ENCODE results near the gene NOP14.
"Not testable (repeated sequence)": the region's sequence is repeated elsewhere in the genome, so short reads cannot be mapped to it uniquely, and the experiment has no call there.

The NOP14 gene

DNA sequence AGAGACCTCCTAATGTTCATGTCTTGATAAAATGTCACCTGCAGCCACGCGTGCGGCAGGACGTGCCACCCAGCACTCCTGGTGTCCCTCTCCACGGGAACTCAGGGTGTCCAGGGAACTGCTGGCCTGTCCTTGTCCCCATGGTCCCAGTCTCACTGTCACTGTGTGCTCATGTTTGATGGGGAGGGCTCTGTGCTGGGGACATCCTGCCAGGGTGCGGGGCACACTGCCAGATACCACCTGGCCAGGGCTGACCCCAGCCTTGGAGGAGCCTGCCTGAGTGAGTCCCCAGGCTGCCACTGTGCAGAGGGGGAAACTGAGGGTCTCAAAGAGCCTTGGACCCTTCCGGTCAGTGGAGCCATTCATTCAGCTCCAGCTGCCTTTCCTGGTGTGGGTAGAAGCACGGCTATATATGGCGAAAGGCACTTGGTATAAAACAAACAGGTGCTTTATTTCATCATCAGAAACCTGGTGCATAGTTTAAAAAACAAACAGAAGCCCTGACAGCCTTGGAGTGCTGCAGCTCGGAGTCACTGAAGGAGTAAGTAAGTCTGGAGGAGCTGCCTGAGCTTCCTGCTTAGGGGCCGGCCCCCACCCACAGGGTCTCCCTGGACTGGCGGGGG is 33.0 kb downstream of the NOP14 start:
- DNase-seq, result no peak

DNA sequence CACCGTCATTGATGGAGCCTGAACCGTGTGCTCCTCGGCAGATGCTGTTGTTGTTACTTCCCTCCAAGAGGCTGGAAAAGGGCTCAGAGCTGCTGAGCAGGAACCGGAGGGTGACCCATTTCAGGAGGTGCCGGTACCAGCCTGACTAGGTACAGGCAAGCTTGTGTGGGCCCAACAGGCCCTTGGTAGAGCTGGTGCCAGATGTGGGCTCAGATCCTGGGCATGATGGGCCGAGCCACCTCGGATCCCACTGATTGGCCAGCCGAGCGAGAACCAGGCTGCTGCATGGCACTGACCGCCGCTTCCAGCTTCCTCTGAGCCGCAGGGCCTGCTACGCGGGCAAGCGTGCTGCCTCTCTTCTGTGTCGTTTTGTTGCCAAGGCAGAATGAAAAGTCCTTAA is 33.7 kb downstream of the NOP14 start:
- DNase-seq, result no peak

DNA sequence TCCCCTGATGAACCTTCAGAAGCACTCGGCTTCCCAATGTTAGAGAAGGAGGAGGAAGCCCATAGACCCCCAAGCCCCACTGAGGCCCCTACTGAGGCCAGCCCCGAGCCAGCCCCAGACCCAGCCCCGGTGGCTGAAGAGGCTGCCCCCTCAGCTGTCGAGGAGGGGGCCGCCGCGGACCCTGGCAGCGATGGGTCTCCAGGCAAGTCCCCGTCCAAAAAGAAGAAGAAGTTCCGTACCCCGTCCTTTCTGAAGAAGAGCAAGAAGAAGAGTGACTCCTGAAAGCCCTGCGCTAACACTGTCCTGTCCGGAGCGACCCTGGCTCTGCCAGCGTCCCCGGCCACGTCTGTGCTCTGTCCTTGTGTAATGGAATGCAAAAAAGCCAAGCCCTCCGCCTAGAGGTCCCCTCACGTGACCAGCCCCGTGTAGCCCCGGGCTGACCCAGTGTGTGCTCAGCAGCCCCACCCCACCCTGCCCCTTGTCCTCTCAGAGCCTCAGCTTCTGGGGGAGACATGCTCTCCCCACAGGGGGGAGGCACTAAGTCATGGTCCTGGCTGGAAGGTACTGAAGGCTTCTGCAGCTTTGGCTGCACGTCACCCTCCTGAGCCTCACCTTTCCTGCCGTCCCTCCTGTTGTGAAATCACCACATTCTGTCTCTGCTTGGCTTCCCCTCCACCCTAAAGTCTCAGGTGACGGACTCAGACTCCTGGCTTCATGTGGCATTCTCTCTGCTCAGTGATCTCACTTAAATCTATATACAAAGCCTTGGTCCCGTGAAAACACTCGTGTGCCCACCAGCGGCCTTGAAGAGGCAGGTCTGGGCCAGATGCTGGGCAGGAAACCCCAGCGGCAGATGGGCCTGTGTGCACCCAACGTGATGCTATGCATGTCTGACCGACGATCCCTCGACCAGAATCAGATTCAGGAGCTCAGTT is 34.7 kb downstream of the NOP14 start:
- DNase-seq, result no peak

DNA sequence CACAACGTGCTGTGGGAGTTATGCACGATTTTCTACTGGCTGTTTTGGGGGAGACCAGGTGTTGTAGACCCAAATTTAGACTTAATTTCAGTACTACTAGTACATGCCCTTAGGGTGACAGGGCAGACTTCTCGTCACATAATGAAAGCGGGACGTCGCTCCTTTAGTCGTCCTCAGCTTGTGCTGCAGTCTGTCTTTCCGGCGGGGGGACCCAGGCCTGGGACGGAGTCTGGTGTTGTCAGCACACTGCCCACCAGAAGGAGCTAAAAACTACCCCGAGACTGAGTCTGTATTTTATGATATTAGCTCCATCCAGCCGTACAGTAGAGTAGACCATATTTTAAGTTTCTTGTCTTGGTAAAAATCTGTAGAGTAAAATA is 35.5 kb downstream of the NOP14 start:
- DNase-seq, result no peak

DNA sequence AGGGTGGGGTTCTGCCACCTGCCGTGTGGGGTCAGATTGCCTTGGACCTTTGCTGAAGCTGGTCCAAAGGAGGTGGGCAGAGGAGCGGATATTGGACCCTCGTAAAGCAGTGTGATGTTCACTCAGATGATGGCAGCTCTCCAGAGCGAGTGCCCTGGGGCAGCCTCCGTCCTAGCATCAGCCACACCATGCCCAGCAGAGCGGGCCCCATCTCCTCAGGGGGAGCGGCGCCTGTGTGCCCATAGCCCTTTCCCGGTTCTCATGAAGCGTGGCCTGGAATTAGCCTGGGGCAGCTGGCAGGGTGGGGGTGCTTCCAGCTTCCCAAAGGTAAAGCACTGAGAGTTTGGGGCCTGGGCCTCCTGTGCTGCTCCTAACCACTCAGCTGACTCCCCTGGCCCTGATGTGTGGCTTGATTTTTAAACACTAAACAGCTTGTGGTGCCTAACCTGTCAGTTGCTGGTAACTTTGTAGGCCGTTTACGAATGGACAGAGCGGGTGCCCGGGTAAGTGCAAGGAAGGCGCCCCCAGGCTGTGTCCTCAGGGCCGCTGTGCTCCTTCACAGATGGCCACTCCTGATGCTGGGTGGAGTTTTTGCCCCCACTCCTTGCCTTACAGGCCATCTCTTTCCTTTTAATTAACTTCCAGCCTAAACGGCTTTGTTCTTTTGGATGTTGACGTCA is 36.0 kb downstream of the NOP14 start:
- no peak for DNase-seq

DNA sequence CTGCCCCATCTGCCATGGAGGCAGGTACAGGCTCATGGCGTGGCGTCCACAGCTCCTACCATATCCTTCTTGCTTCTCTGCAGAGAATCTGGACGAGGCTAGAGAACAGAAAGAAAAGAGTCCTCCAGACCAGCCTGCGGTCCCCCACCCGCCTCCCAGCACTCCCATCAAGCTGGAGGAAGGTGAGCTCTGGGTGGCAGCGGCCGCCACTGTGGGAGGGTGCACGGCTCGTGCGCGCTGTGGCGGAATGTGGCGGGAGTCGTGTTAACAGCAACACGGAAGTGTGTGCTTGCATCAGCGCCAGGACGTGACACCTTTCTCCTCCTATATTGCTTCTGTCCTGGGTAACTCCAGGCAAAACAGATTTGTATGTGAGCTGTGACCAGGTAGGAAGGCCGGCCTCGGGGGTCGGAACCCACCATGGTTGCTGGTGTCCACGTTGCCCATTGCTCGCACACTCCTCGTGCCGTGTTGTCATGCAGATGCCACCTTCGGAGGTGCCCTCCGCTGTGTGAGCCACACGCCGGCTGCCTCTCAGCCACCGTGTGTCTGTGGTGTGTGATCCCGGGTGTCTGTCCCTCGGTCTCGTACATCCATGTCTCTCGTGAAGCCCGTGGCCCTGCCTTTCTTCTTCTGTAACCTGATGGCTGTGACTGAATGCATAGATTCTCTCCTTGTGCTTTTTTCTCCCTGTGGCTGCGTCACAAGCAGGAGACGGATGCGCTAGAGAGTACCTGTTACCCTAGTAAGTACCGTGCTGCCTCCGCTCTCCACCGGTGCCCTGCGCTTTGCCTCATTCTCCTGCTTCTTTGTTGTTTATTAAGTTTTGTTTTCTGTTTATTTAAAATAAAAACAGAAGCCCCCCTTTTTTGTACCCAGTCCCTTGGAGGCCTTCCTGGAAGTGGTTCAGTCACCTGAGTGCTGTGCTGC is 37.0 kb downstream of the NOP14 start:
- no peak for DNase-seq

DNA sequence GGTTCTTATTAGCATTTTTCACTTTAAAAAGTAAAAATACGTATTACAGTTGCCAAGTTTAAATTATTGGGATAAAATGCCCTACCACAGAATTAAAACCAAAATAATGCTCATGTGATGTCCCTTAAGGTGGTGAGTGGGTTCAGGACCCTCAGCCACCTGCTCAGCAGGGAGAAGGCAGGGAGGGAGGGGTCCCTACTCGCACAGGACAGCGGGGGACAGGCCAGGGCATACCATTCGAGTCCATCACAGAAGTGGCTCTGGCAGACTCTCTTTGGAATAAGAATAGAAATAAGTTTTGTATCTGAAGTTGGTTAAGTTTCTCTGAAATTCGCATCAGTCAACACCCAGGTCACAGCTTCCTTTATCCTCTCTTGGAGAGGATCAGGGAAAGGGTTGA is 37.7 kb downstream of the NOP14 start:
- DNase-seq, result no peak

DNA sequence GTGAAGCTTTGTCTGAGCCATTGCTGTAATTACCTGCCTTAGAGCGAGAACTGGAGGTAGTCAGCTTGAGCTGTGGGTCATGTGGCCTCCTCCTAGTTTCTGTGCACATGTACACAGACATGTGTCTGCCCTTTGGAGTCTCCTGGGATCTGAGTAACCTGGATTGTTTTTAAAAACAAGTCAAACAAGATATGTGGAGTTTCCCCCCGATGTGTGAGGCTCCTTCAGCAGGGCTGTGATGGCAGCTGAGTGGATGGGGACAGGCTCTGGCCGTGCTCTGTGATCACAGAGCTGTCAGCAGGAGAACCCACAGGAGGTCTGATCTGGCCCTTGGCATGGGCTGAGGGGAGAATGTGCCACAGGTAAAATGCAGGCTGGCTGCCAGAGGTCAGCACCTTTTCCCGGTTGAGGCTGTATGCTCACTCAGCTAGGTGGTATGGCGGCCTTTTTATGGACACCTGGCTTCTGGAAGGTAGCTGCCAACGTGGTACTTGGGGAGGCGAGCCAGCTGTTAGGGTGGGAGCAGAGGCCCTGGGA is 38.4 kb downstream of the NOP14 start:
- no peak for DNase-seq

DNA sequence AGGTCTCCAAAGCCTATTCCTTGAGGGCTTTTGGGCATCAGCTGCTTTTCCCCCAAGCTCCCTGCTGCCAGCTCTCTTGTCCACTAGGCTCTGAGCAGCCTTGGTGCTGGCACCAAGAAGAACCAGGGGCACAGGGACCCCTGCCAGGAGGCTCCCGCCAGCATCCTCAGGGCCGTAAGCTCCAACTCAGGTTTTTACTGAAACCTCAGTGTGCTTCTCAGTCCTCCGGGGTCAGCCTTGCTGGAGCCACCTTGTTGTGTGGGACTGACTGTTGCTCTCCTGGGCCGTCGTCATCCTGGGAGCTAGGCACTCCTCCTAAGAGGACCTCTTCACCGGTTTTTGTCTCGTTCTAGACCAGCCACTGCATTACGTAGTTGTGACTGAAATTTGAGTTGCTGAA is 38.9 kb downstream of the NOP14 start:
- no peak for DNase-seq

DNA sequence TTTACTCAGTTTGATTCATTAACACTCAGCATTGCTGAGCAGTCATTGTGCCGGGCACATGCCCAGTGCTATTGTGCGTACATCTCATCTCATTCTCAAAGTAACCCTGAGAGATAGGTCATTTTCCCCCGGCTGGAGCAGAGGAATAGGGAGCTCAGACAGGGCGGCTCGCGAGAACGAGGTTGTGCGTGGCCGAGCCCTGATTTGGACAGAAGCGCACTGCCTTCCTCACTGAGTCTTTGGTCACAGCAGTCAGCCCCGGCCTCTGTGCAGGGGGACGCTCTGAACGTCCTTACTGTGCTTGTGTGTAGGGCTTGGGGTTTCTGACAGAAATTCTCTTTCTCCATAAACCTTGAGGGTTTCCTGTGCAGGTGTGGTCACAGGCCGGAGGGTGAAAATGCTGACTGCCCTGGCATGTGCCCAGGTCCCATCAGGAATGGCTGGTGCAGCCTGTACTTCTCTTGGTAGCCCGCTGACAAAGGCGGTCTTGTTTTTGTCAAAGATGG is 39.5 kb downstream of the NOP14 start:
- DNase-seq, result no peak

DNA sequence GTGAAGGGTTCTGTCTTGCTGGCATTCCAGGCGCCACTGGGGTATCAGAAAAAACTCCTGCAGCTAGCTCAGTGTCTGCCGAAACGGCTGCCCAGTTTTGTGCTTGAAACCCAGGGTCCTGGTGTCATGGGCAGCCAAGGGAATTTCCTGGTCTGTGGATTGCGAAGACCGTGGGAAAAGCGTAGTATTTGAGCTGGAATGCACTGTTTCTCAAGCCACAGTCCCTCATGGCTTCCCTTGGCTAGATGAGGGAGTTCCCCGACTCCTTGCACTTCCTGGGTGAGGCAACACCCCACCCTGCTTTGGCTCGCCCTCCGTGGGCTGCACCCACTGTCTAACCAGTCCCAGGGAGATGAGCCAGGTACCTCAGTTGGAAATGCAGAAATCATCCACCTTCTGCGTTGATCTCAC is 40.1 kb downstream of the NOP14 start:
- no peak for DNase-seq

DNA sequence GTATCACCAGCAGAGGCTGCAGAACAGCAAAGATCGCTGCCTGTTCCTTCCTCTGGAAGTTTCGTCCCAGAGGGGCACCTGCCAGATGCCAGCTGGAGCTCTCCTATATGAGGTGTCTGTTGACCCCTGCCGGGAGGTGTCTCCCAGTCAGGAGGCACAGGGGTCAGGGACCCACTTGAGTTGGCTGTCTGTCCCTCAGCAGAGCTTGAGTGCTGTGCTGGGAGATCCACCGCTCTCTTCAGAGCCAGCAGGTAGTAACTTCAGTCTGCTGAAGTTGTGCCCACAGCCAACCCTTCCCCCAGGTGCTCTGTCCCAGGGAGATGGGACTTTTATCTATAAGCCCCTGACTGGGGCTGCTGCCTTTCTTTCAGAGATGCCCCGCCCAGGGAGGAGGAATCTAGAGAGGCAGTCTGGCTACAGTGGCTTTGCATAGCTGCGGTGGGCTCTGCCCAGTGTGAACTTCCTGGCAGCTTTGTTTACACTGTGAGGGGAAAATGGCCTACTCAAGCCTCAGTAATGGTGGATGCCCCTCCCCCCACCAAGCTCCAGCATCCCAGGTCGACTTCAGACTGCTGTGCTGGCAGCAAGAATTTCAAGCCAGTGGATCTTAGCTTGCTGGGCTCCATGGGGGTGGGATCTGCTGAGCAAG is 40.6 kb downstream of the NOP14 start:
- not testable (repeated sequence) for DNase-seq

DNA sequence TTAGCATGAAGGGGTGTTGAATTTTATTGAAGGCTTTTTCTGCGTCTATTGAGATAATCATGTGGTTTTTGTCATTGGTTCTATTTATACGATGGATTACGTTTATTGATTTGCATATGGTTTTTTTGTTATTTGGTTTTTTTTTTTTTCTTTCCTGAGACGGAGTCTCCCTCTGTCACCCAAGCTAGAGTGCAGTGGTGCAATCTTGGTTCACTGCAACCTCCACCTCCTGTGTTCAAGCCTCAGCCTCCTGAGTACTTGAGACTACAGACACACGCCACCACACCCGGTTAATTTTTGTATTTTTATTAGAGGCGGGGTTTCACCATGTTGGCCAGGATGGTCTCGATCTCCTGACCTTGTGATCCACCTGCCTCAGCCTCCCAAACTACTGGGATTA is 44.5 kb downstream of the NOP14 start:
- not testable (repeated sequence) for DNase-seq

DNA sequence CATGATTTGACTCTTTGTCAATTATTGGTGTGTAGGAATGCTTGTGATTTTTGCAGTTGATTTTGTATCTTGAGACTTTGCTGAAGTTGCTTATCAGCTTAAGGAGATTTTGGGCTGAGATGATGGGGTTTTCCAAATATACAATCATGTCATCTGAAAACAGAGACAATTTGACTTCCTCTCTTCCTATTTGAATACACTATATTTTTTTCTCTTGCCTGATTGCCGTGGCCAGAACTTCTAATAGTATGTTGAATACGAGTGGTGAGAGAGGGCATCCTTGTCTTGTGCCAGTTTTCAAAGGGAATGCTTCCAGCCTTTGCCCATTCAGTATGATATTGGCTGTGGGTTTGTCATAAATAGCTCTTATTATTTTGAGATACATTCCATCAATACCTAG is 44.9 kb downstream of the NOP14 start:
- not testable (repeated sequence) for DNase-seq

DNA sequence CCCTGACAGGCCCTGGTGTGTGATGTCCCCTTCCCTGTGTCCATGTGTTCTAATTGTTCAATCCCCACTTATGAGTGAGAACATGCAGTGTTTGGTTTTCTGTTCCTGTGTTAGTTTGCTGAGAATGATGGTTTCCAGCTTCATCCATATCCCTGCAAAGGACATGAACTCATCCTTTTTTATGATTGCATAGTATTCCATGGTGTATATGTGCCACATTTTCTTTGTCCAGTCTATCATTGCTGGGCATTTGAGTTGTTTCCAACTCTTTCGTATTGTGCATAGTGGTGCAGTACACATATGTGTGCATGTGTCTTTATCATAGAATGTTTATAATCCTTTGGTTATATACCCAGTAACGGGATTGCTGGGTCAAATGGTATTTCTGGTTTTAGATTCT is 46.5 kb downstream of the NOP14 start:
- not testable (repeated sequence) for DNase-seq

DNA sequence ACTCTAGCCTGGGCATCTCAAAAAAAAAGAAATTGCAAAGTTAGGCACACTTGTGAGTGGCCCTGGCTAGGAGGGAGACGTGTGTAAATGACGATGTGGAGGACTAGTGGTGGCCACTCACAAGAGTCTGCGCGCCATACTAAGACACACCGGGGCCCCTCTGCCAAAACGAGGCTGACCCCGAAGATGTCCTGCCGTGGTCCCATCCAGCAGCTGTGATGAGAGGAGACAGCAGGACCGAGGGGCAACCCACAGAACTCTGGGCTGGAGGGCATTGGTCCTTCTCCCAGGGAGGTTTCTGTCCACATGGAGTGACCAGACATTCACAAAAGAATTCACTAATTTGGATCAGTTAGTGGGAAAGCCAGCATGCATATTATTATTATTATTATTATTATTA is 47.4 kb downstream of the NOP14 start:
- no peak for DNase-seq

DNA sequence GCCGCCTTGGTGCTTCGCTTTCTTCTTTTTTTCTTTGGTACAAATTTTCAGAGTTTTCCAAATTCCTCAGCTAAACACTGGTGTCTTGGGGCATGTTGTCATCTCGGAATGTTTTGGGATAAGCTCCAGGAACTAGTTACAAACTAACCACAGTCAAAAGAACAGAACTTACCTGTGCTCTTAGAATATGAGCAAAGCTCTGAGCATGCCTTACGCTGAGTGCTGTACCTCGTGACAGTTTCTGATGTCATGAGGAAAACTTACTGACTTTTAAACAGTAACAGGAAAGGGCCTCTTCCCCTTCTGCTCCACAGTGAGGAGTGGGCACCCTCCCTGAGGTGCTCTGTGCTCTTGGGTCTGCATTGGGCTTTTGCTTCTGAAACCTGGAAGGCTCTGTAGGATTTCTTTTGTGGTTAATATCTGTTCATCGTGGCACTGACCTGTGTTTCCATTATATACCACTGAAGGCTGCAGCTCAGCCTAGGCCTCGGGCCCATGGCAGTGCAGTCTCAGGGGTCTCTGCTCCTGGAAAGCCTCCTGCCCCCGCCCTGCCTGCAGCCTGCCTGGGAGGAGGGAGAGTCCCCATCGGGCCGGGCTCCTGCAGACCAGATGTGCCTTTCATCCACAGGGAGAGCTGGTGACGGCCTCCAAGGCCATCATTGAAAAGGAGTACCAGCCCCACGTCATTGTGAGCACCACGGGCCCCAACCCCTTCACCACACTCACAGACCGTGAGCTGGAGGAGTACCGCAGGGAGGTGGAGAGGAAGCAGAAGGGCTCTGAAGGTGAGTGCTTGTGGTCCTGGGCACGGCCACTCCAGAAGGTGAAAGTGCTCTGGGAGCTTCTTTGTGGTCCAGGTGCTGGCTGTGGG is 48.7 kb downstream of the NOP14 start:
- no peak for DNase-seq

DNA sequence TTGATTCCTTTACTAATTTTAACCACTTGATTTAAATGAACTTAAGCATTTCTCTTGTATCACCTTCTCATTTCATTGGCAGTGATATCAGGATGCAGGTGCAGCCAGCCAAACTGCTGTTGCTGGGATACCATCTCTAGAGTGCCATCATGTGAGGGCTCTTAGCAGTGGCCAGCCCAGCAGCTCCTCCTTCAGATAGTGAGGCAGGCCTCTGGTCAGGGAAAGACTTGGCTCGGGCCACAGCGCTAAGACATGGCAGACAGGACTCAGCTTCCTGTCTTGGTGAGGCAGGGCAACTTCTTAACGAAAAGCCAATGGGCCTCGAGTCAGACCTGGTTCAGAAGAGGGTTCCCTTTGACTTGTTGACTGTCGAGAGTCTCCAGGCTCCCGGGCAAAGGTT is 50.0 kb downstream of the NOP14 start:
- no peak for DNase-seq

DNA sequence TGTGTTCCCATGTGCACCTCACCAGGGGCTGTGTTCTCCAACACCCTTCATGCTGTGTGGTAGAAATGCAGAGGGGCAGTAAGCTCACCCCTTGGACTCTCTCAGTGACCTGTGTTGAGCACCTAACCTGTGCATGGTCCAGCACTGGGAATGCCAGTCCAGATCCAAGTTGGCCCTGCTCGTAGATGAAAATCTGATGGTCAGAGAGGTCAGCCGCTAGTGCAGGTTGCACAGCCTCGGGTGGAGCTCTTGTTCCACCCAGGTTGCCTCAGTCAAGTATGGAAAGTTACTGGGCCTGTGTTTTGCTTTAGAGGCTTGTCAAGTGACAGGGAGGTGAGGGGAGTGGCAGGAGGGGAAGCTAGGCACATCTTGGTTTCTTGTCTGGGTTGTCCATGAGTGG is 51.3 kb downstream of the NOP14 start:
- DNase-seq, result no peak

DNA sequence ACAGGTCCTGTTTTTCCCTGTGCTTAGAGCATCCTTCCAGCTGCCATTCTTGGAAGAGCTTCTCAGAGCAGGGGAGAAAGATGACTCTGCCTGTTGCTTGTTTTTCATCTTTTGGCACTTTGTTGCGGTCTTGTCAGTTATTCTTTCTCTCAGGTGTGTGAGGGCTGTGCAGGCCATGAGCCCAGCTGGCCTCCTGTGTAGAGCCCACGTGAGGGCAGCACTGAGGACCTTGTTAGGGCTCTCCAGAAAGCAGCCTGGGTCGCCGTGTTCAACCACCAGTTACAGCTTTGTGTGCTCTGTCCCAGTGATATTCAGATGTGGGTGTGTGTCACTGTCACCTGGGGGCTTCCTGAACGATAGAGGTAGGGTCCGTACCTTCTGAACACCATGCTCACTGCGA is 52.8 kb downstream of the NOP14 start:
- DNase-seq, result no peak

DNA sequence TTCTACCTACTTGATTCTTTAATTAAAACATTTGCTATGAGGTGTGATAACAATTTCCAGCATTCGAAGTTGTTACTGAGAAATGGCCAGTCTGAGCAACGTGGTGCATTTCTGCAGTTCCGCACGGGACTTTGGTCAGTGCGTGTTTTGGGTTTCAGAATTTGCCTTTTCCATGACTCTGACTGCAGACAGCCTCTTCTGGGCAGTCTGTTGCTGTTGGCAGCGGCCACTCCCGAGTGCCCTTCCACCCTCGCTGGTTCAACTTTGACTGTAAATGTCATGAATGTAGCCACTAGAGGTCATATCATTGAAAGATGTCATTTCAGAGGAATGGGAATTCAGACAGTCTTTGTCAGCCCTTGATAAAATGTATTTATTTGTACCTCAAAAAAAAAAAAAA is 53.6 kb downstream of the NOP14 start:
- no peak for DNase-seq

Measured in NCI-H1694 (cell line).